Activated T-cell treated with anti-CD3 and anti-CD28 coated beads, Interleukin-2, amount 50 U/mL, for 72 hours (primary cell): ENCODE data around the gene SLC43A3. TPM values are rescaled to one million over a fixed set of nuclear protein-coding genes. Genes with fewer than 3 reads are reported as not detected.

Experiments used
- ATAC-seq, 2 donors: fragments of 150-1000 bp; cut with Tn5 transposase; replicated peaks in 1 of 2; 2 replicates each; pipeline ENCODE4 v1.10.0; 2021; ENCODE audit warnings: moderate library complexity in 2 of 2, mild to moderate bottlenecking in 1 of 2
- DNase-seq, 2 donors: peaks; one replicate each; pipeline ENCODE4 v3.0.0; 2021 to 2022; ENCODE audit warnings: mixed read lengths in 1 of 2
- H3K27ac Mint-ChIP-seq: one replicate; pipeline ENCODE4 v1.8.0; 2022; ENCODE audit warnings: mild to moderate bottlenecking, moderate library complexity, mixed read lengths
- H3K27me3 Mint-ChIP-seq: one replicate; pipeline ENCODE4 v1.8.0; 2022; ENCODE audit warnings: low read depth, mixed read lengths
- H3K36me3 Mint-ChIP-seq, 2 donors: one replicate each; pipeline ENCODE4 v1.8.0; 2022; ENCODE audit warnings: mixed read lengths in 2 of 2, mild to moderate bottlenecking in 1 of 2; ENCODE audit not compliant: insufficient read depth in 2 of 2
- H3K4me1 Mint-ChIP-seq: one replicate; pipeline ENCODE4 v1.8.0; 2022; ENCODE audit warnings: low read depth, mixed read lengths
- H3K4me3 Mint-ChIP-seq, 2 donors: one replicate each; pipeline ENCODE4 v1.8.0; 2022; ENCODE audit warnings: mild to moderate bottlenecking in 2 of 2, mixed read lengths in 2 of 2, moderate library complexity in 2 of 2
- H3K9me3 Mint-ChIP-seq, 2 donors: one replicate each; pipeline ENCODE4 v1.8.0; 2022; ENCODE audit warnings: mixed read lengths in 2 of 2
- total RNA-seq, 2 donors: library from RNA; stranded (reverse); gene quantifications; one replicate each; pipeline ENCODE4 v1.2.3, GENCODE V29; 2022

SLC43A3 gene
- total RNA-seq, 2 donors from 2014 or later: 159 to 169 TPM

GRCh38 chr11:57357856-57358255 lies 69.1 kb downstream of the SLC43A3 start:
- no peak for ATAC-seq
- H3K27ac Mint-ChIP-seq: no peak overlapping the region
- no peak for DNase-seq
- no peak overlapping the region for H3K4me3 Mint-ChIP-seq
- H3K27me3 Mint-ChIP-seq: peaks cover 20% of the 10 kb centered on the region
- no peaks in the 10 kb centered on the region for H3K36me3 Mint-ChIP-seq
- no peaks in the 10 kb centered on the region for H3K4me1 Mint-ChIP-seq
- peaks cover 0 to 3% of the 10 kb centered on the region in 2 donors for H3K9me3 Mint-ChIP-seq

- no peak overlapping the region for H3K27ac Mint-ChIP-seq
- H3K27me3 Mint-ChIP-seq: peaks cover 19% of the 10 kb centered on the region
- ATAC-seq: no peak
- peaks cover 0 to 3% of the 10 kb centered on the region in 2 donors for H3K9me3 Mint-ChIP-seq
- no peak overlapping the region for H3K4me3 Mint-ChIP-seq
- no peaks in the 10 kb centered on the region for H3K36me3 Mint-ChIP-seq
- no peak for DNase-seq
- no peaks in the 10 kb centered on the region for H3K4me1 Mint-ChIP-seq
These were observed 69.6 kb downstream of the SLC43A3 start for GRCh38 chr11:57357310-57357709.

Other genes starting within 250 kb of the SLC43A3 start
- not detected for gene LRRC55, start 245.2 kb downstream of the SLC43A3 start, total RNA-seq
- not detected for gene APLNR, start 189.9 kb downstream of the SLC43A3 start, total RNA-seq
- 10 to 100 TPM; 16.9 to 23.8 TPM for gene TNKS1BP1, start 102.2 kb downstream of the SLC43A3 start, total RNA-seq
- gene SSRP1, start 91.2 kb downstream of the SLC43A3 start, total RNA-seq: 100 to 1,000 TPM; 213 to 254 TPM
- not detected for gene P2RX3, start 88.8 kb downstream of the SLC43A3 start, total RNA-seq
- gene PRG3, start 46.0 kb downstream of the SLC43A3 start, total RNA-seq: not detected
- gene PRG2, start 36.5 kb downstream of the SLC43A3 start, total RNA-seq: 1 to 10 TPM; 3.9 to 5.2 TPM
- 1 to 10 TPM in 1 of 2 donors, under 1 TPM in 1; 0.97 to 1.1 TPM for gene RTN4RL2, start 33.4 kb upstream of the SLC43A3 start, total RNA-seq
- gene SLC43A1, start 88.6 kb upstream of the SLC43A3 start, total RNA-seq: 10 to 100 TPM; 43.6 to 53.9 TPM
- 100 to 1,000 TPM; 106 to 107 TPM for gene TIMM10, start 103.6 kb upstream of the SLC43A3 start, total RNA-seq
- gene SMTNL1, start 110.5 kb upstream of the SLC43A3 start, total RNA-seq: not detected
- gene UBE2L6, start 140.6 kb upstream of the SLC43A3 start, total RNA-seq: 100 to 1,000 TPM; 144 to 180 TPM
- gene SERPING1, start 170.6 kb upstream of the SLC43A3 start, total RNA-seq: not detected
- gene YPEL4, start 222.8 kb upstream of the SLC43A3 start, total RNA-seq: 1 to 10 TPM; 1.1 to 1.3 TPM
- gene CLP1, start 230.6 kb upstream of the SLC43A3 start, total RNA-seq: 10 to 100 TPM; 15.1 to 16.1 TPM
- 10 to 100 TPM; 62.8 to 62.9 TPM for gene ZDHHC5, start 241.0 kb upstream of the SLC43A3 start, total RNA-seq